GF-D8 (cell line): Measurements from ENCODE around the gene ZSWIM6.

Experiments used
- DNase-seq: peaks from one replicate; lab custom pipeline; 2025; lab: John Stamatoyannopoulos, UW

Gene ZSWIM6

GRCh38 chr5:61441742-61442141, 109.7 kb downstream of the ZSWIM6 start:
- no peak for DNase-seq

GRCh38 chr5:61447780-61448495, 115.9 kb downstream of the ZSWIM6 start:
- DNase-seq, result no peak

GRCh38 chr5:61449804-61450492, 117.9 kb downstream of the ZSWIM6 start:
- no peak for DNase-seq

- DNase-seq, result no peak
These were observed 118.6 kb downstream of the ZSWIM6 start for GRCh38 chr5:61450493-61451279.

GRCh38 chr5:61455179-61456006, 123.3 kb downstream of the ZSWIM6 start:
- no peak for DNase-seq

GRCh38 chr5:61460471-61460870, 128.4 kb downstream of the ZSWIM6 start:
- DNase-seq, result no peak

GRCh38 chr5:61461417-61461816, 129.4 kb downstream of the ZSWIM6 start:
- no peak for DNase-seq

GRCh38 chr5:61461926-61462325, 129.9 kb downstream of the ZSWIM6 start:
- DNase-seq, result no peak

GRCh38 chr5:61463596-61463995, 131.5 kb downstream of the ZSWIM6 start:
- DNase-seq, result no peak

GRCh38 chr5:61464512-61464911, 132.5 kb downstream of the ZSWIM6 start:
- DNase-seq, result no peak

GRCh38 chr5:61465066-61465465, 133.0 kb downstream of the ZSWIM6 start:
- no peak for DNase-seq

- no peak for DNase-seq
These were observed 133.4 kb downstream of the ZSWIM6 start for GRCh38 chr5:61465496-61465895.

GRCh38 chr5:61466017-61466416, 134.0 kb downstream of the ZSWIM6 start:
- DNase-seq, result no peak

- DNase-seq, result no peak
These were observed 135.9 kb downstream of the ZSWIM6 start for GRCh38 chr5:61467766-61468482.

GRCh38 chr5:61468483-61468865, 136.4 kb downstream of the ZSWIM6 start:
- DNase-seq, result no peak

- DNase-seq, result no peak
These were observed 139.3 kb downstream of the ZSWIM6 start for GRCh38 chr5:61471352-61471751.

GRCh38 chr5:61472172-61472958, 140.3 kb downstream of the ZSWIM6 start:
- no peak for DNase-seq

- DNase-seq, result no peak
These were observed 142.7 kb downstream of the ZSWIM6 start for GRCh38 chr5:61474746-61475145.

- no peak for DNase-seq
These were observed 145.7 kb downstream of the ZSWIM6 start for GRCh38 chr5:61477788-61478187.

- DNase-seq, result no peak
These were observed 148.0 kb downstream of the ZSWIM6 start for GRCh38 chr5:61479850-61480614.
